IMR-90 (cell line): ENCODE results near the gene PRKACB. TPM values are rescaled to one million over a fixed set of nuclear protein-coding genes. Genes with fewer than 3 reads are reported as not detected.

Experiments used
- ATAC-seq: fragments of 200-7000 bp; cut with Tn5 transposase; 2 replicates; pipeline ENCODE4 v1.9.1; 2020; ENCODE audit warnings: low read depth, mild to moderate bottlenecking, moderate library complexity
- BruUV-seq: library from RNA; stranded (reverse); fragments of 400-500 nt; replicated peaks from 2 replicates; lab custom pipeline; 2021; lab: Mats Ljungman, UMichigan
- CTCF ChIA-PET: fragments of 300-600 bp; formaldehyde crosslinking; extraction: SDS; loops from one replicate; lab custom pipeline; 2021; ENCODE audit warnings: antibody characterized with exemption; lab: Yijun Ruan, JAX
- POLR2A ChIA-PET: fragments of 300-600 bp; sonication (Branson Sonifier 250); formaldehyde crosslinking; loops from one replicate; lab custom pipeline; 2022; ENCODE audit warnings: antibody characterized with exemption; ENCODE audit not compliant: unreplicated experiment; lab: Charles Lee
- DNase-seq: peaks from one replicate; pipeline ENCODE4 v3.0.0; 2013
- H2AFZ ChIP-seq: replicated peaks from 2 replicates; pipeline ENCODE3; 2013; ENCODE audit warnings: low read length, mild to moderate bottlenecking; ENCODE audit not compliant: poor library complexity
- H2AK5ac ChIP-seq: 2 replicates; pipeline ENCODE4 v1.6.1; 2013; ENCODE audit warnings: low read depth, low read length, inconsistent platforms
- H2AK9ac ChIP-seq: replicated peaks from 2 replicates; pipeline ENCODE3; 2013; ENCODE audit warnings: mild to moderate bottlenecking, low read depth, low read length, moderate library complexity; ENCODE audit not compliant: poor library complexity
- H2BK120ac ChIP-seq: 2 replicates; pipeline ENCODE4 v1.6.1; 2013; ENCODE audit warnings: low read depth, low read length, inconsistent platforms
- H2BK15ac ChIP-seq: 3 replicates; pipeline ENCODE4 v1.6.1; 2013; ENCODE audit warnings: low read depth, low read length, inconsistent platforms
- H2BK20ac ChIP-seq: 2 replicates; pipeline ENCODE4 v1.6.1; 2013; ENCODE audit warnings: low read depth, mild to moderate bottlenecking, inconsistent platforms, low read length, moderate library complexity
- H2BK5ac ChIP-seq: 2 replicates; pipeline ENCODE4 v1.6.1; 2013; ENCODE audit warnings: mild to moderate bottlenecking, low read depth, low read length, inconsistent platforms; ENCODE audit not compliant: poor library complexity, severe bottlenecking
- H3K14ac ChIP-seq: replicated peaks from 2 replicates; pipeline ENCODE4 v1.6.1; 2013; ENCODE audit warnings: low read depth, low read length, inconsistent platforms
- H3K18ac ChIP-seq: 2 replicates; pipeline ENCODE4 v1.6.1; 2013; ENCODE audit warnings: low read depth, low read length, control low read depth
- H3K23ac ChIP-seq: 2 replicates; pipeline ENCODE4 v1.6.1; 2013; ENCODE audit warnings: low read depth, low read length, inconsistent platforms
- H3K27ac ChIP-seq: 2 replicates; pipeline ENCODE4 v1.5.1; 2013; ENCODE audit warnings: mild to moderate bottlenecking, control low read depth, low read length; ENCODE audit not compliant: insufficient read depth
- H3K27me3 ChIP-seq: 2 replicates; pipeline ENCODE4 v1.6.1; 2013; ENCODE audit warnings: low read length; ENCODE audit not compliant: control insufficient read depth, insufficient read depth
- H3K36me3 ChIP-seq: 2 replicates; pipeline ENCODE4 v1.6.1; 2013; ENCODE audit warnings: low read length, mixed read lengths; ENCODE audit not compliant: control insufficient read depth, insufficient read depth
- H3K4ac ChIP-seq: 2 replicates; pipeline ENCODE4 v1.6.1; 2013; ENCODE audit warnings: low read depth, low read length, inconsistent platforms
- H3K4me1 ChIP-seq: 2 replicates; pipeline ENCODE4 v1.6.1; 2013; ENCODE audit warnings: low read length, mixed read lengths; ENCODE audit not compliant: control insufficient read depth, insufficient read depth
- H3K4me2 ChIP-seq: 2 replicates; pipeline ENCODE4 v1.6.1; 2013; ENCODE audit warnings: low read depth, mild to moderate bottlenecking, control low read depth, low read length, moderate library complexity
- H3K4me3 ChIP-seq: 2 replicates; pipeline ENCODE4 v1.5.1; 2013; ENCODE audit warnings: low read depth, mild to moderate bottlenecking, control low read depth, low read length, moderate library complexity; ENCODE audit not compliant: insufficient read depth
- H3K56ac ChIP-seq: 2 replicates; pipeline ENCODE4 v1.6.1; 2013; ENCODE audit warnings: low read length, inconsistent platforms; ENCODE audit not compliant: insufficient read depth; ENCODE audit errors: extremely low read depth
- H3K79me1 ChIP-seq, 2 experiments: 2 replicates each; pipeline ENCODE4 v1.6.1; 2013; ENCODE audit warnings: low read length in 2 of 2, inconsistent platforms in 1 of 2, low read depth in 1 of 2
- H3K9ac ChIP-seq: 2 replicates; pipeline ENCODE4 v1.6.1; 2013; ENCODE audit warnings: low read depth, low read length, control low read depth
- H3K9me1 ChIP-seq: 2 replicates; pipeline ENCODE4 v1.6.1; 2013; ENCODE audit warnings: low read length, inconsistent platforms; ENCODE audit not compliant: insufficient read depth
- H3K9me3 ChIP-seq: 2 replicates; pipeline ENCODE4 v1.6.1; 2013; ENCODE audit warnings: low read length; ENCODE audit not compliant: control insufficient read depth, insufficient read depth
- H4K20me1 ChIP-seq: 2 replicates; pipeline ENCODE4 v1.6.1; 2013; ENCODE audit warnings: low read length, inconsistent platforms; ENCODE audit not compliant: insufficient read depth
- H4K5ac ChIP-seq: 2 replicates; pipeline ENCODE4 v1.6.1; 2013; ENCODE audit warnings: mild to moderate bottlenecking, low read depth, low read length, control low read depth
- H4K8ac ChIP-seq, 2 experiments: 2 replicates each; pipeline ENCODE4 v1.6.1; 2013; ENCODE audit warnings: low read depth in 2 of 2, low read length in 2 of 2, control low read depth in 1 of 2, inconsistent platforms in 1 of 2
- H4K91ac ChIP-seq: 2 replicates; pipeline ENCODE4 v1.6.1; 2013; ENCODE audit warnings: low read depth, low read length, inconsistent platforms; ENCODE audit not compliant: insufficient read depth
- BHLHE40 ChIP-seq: fragments of 150-350 bp; IDR thresholded peaks from 2 replicates; pipeline ENCODE4 v1.6.1; 2016; ENCODE audit warnings: mild to moderate bottlenecking, low read depth, low read length
- MXI1 ChIP-seq: IDR thresholded peaks from 2 replicates; pipeline ENCODE4 v1.6.1; 2012; ENCODE audit warnings: low read depth, mild to moderate bottlenecking, low read length, moderate library complexity, borderline replicate concordance
- WGBS, 2 experiments: methylation state at CpG; one replicate each; pipeline versions ENCODE4 v1.1.5 to v1.1.7; 2013; ENCODE audit warnings: missing lambda C conversion rate in 2 of 2; ENCODE audit not compliant: insufficient read length in 1 of 2; ENCODE audit errors: extremely low coverage in 2 of 2; 5-methylcytosine and 5-hydroxymethylcytosine counted together
- dilution Hi-C: fragments of 300-500 bp; cut with HindIII; formaldehyde crosslinking; loops from one replicate; pipeline ENCODE4 v1.14.3; 2018; ENCODE audit warnings: low sequenced_read_pairs; ENCODE audit not compliant: unreplicated experiment
- in situ Hi-C: fragments of 300-500 bp; cut with MboI; formaldehyde crosslinking; loops from 3 replicates; pipeline ENCODE4 v1.14.3; 2019; ENCODE audit warnings: low sequenced_read_pairs, inconsistent platforms, mixed read lengths
- intact Hi-C: fragments of 100-400 bp; cut with micrococcal nuclease; formaldehyde crosslinking; loops from 2 replicates; pipeline ENCODE4 v1.10.0; 2022
- polyA plus RNA-seq, 3 experiments: library from polyadenylated mRNA; depleted of rRNA; stranded (reverse); fragments of >200 nt; gene quantifications; 2 replicates each; pipeline ENCODE4 v1.2.3, GENCODE V29; 2012; ENCODE audit warnings: low replicate concordance in 1 of 3
- total RNA-seq: library from RNA; depleted of rRNA; stranded (reverse); fragments of >200 nt; gene quantifications from 2 replicates; pipeline ENCODE4 v1.2.3, GENCODE V29; 2012

Gene PRKACB
- total and polyA plus RNA-seq, 2 of the 4 experiments (the other 2 are of a cell fraction): 8.2 to 8.3 TPM

DNA sequence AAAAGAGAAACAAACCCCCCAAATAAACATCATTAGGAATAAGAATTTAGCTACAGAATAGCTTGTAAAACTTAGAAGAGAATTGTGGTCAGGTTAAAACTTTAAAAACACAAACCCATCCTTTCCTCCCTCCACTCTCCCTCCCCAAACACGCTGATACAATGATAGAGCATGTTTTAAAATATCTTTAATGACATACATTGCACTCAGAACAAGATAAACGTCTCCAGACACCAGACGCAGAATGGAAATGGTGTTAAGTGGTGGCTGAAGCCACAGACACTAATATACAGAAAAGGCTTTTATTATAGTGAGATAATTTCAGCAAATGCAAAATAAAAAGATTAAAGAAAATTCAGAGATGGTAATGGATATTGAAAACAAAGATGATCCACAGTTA, 98.6 kb downstream of the PRKACB start:
- Histone ChIP-seq H4K5ac (no peak overlapping the region), H3K9ac (no peak overlapping the region), H3K4ac (no peak overlapping the region), H2BK5ac (no peak overlapping the region), H2AFZ (no peak overlapping the region), H3K56ac (no peak overlapping the region), H3K27ac (no peak overlapping the region), H3K18ac (no peak overlapping the region), H3K4me2 (no peak overlapping the region), H3K9me3 (no peaks in the 10 kb centered on the region), H2AK5ac (no peak overlapping the region), H4K91ac (no peak overlapping the region), H4K20me1 (no peaks in the 10 kb centered on the region), H2BK15ac (no peak overlapping the region), H3K23ac (no peak overlapping the region), H3K36me3 (0 out of 2 replicates have a peak, but pooled peaks cover 2% of the 10 kb centered on the region), H2AK9ac (no peak overlapping the region), H3K4me3 (no peak overlapping the region), H3K9me1 (no peaks in the 10 kb centered on the region), H3K4me1 (peaks cover 5% of the 10 kb centered on the region; the same call in 1 of the 2 replicates), H3K14ac (no peak overlapping the region), H3K27me3 (no peaks in the 10 kb centered on the region), H2BK120ac (no peak overlapping the region), H2BK20ac (no peak overlapping the region), H3K79me1 (no peaks in the 10 kb centered on the region), H4K8ac (no peak overlapping the region)
- ATAC-seq (no peak), DNase-seq (no peak)
- dilution Hi-C loops: no loop called here
- BruUV-seq: no TSS peak
- in situ Hi-C loops: no loop called here
- intact Hi-C loops: no loop called here
- no CpG with 5 or more reads among the region's 3 CpGs for WGBS, 2 experiments
- ChIA-PET POLR2A (no interaction called here), CTCF (no interaction called here)
- no peak for TF ChIP-seq BHLHE40
- TF ChIP-seq MXI1: no peak
